GM13976 (cell line): ENCODE results near the gene LECT2.

Experiments used
- DNase-seq: peaks from one replicate; pipeline ENCODE4 v3.0.0; 2012; ENCODE audit warnings: low spot score
- CTCF ChIP-seq: IDR thresholded peaks from 2 replicates; pipeline ENCODE4 v1.5.1; 2012; ENCODE audit warnings: borderline replicate concordance, mild to moderate bottlenecking; ENCODE audit not compliant: insufficient read depth; ENCODE audit errors: extremely low read depth, missing control alignments, control extremely low read depth
- in situ Hi-C: fragments of 300-500 bp; cut with MboI; formaldehyde crosslinking; loops from one replicate; pipeline ENCODE4 v1.12.0; 2022; ENCODE audit warnings: low sequenced_read_pairs, mixed read lengths, inconsistent platforms; ENCODE audit not compliant: unreplicated experiment

The LECT2 gene

GRCh38 chr5:135964670-135965320 is 10.0 kb upstream of the LECT2 start:
- in situ Hi-C loops = no loop called here
- no peak for DNase-seq
- no peak for TF ChIP-seq CTCF

GRCh38 chr5:135955525-135955924 is 742 bp upstream of the LECT2 start:
- in situ Hi-C loops = no loop called here
- no peak for DNase-seq
- no peak for TF ChIP-seq CTCF

GRCh38 chr5:135953850-135954249 is 933 bp downstream of the LECT2 start:
- TF ChIP-seq CTCF = no peak
- in situ Hi-C loops = no loop called here
- no peak for DNase-seq

- in situ Hi-C loops = no loop called here
- no peak for DNase-seq
- TF ChIP-seq CTCF = no peak
Measured at GRCh38 chr5:135952683-135953082, 2.1 kb downstream of the LECT2 start.

GRCh38 chr5:135951807-135952206 is 3.0 kb downstream of the LECT2 start:
- no peak for TF ChIP-seq CTCF
- no peak for DNase-seq
- in situ Hi-C loops = no loop called here

GRCh38 chr5:135951257-135951656 is 3.5 kb downstream of the LECT2 start:
- DNase-seq = no peak
- no peak for TF ChIP-seq CTCF
- in situ Hi-C loops = no loop called here
